HG02852 (cell line): ENCODE data around the gene MTRF1.
"Not testable (repeated sequence)": the region's sequence is repeated elsewhere in the genome, so short reads cannot be mapped to it uniquely, and the experiment has no call there.

Experiments used
- ATAC-seq: cut with Tn5 transposase; IDR thresholded peaks from one replicate; pipeline ENCODE4 v1.9.1; 2021; ENCODE audit warnings: mild to moderate bottlenecking, moderate library complexity; ENCODE audit not compliant: unreplicated experiment

Gene MTRF1

GRCh38 chr13:41178040-41178439 is 85.3 kb downstream of the MTRF1 start:
- no peak for ATAC-seq

GRCh38 chr13:41177616-41178015 is 85.8 kb downstream of the MTRF1 start:
- ATAC-seq, result no peak

- ATAC-seq, result not testable (repeated sequence)
These were observed 87.8 kb downstream of the MTRF1 start for GRCh38 chr13:41175576-41175975.
